ENCODE measurements around the gene SLC2A6.

DNA sequence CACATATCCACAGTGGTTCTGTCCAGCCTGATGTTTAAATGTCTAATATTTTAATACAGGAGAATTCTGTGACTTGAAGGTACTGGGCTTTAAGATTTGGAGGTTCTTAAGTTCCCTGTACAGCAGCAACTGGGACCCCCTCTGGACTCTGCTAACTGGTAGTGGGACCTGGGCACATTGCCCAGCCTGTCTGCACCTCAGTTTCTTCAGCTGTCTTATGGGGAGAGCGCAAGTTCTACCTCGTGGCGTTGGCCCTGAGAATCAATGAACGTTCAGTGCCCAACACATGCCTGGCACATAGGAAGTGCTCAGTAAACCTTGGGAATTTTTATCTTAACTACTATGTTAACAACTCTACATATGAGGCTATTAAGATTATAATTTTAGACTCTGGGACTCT is 1.4 kb downstream of the SLC2A6 start:
- TF ChIP-seq, protein P1, sequence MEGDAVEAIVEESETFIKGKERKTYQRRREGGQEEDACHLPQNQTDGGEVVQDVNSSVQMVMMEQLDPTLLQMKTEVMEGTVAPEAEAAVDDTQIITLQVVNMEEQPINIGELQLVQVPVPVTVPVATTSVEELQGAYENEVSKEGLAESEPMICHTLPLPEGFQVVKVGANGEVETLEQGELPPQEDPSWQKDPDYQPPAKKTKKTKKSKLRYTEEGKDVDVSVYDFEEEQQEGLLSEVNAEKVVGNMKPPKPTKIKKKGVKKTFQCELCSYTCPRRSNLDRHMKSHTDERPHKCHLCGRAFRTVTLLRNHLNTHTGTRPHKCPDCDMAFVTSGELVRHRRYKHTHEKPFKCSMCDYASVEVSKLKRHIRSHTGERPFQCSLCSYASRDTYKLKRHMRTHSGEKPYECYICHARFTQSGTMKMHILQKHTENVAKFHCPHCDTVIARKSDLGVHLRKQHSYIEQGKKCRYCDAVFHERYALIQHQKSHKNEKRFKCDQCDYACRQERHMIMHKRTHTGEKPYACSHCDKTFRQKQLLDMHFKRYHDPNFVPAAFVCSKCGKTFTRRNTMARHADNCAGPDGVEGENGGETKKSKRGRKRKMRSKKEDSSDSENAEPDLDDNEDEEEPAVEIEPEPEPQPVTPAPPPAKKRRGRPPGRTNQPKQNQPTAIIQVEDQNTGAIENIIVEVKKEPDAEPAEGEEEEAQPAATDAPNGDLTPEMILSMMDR (conservative IDR thresholded peaks at IDR 0.05; ENCODE audit: low read length): no peak
- TF ChIP-seq EZH2phosphoT487 (IDR thresholded peaks at IDR 0.05; ENCODE audit: borderline replicate concordance): no peak
